Ectodermal cell (in vitro differentiated cells): ENCODE measurements around the gene CLDN4. TPM values are rescaled to one million over a fixed set of nuclear protein-coding genes. Genes with fewer than 3 reads are reported as not detected.
"Not testable (repeated sequence)": the region's sequence is repeated elsewhere in the genome, so short reads cannot be mapped to it uniquely, and the experiment has no call there.

Source experiments
- H3K27ac ChIP-seq: 2 replicates; pipeline ENCODE4 v1.7.0; 2013; ENCODE audit warnings: mild to moderate bottlenecking, low read depth, low read length; ENCODE audit not compliant: insufficient read depth, poor library complexity, severe bottlenecking
- H3K27me3 ChIP-seq: 2 replicates; pipeline ENCODE4 v1.7.0; 2013; ENCODE audit warnings: mild to moderate bottlenecking, low read length; ENCODE audit not compliant: insufficient read depth, control insufficient read depth, poor library complexity, severe bottlenecking
- H3K36me3 ChIP-seq: one replicate; pipeline ENCODE4 v1.7.0; 2013; ENCODE audit warnings: low read length; ENCODE audit not compliant: control insufficient read depth, insufficient read depth
- H3K4me1 ChIP-seq: one replicate; pipeline ENCODE4 v1.7.0; 2013; ENCODE audit warnings: low read length; ENCODE audit not compliant: control insufficient read depth, insufficient read depth
- H3K4me3 ChIP-seq: 2 replicates; pipeline ENCODE4 v1.7.0; 2013; ENCODE audit warnings: low read depth, low read length, control low read depth; ENCODE audit not compliant: insufficient read depth
- H3K9me3 ChIP-seq: 2 replicates; pipeline ENCODE4 v1.7.0; 2013; ENCODE audit warnings: mild to moderate bottlenecking, low read length, moderate library complexity; ENCODE audit not compliant: control insufficient read depth
- WGBS, 2 experiments: methylation state at CpG; one replicate each; pipeline ENCODE4 v1.1.7; 2013; ENCODE audit warnings: missing lambda C conversion rate in 2 of 2; 5-methylcytosine and 5-hydroxymethylcytosine counted together
- polyA plus RNA-seq, 4 experiments: library from polyadenylated mRNA; stranded (reverse); fragments of 50-300 nt; gene quantifications; one replicate each; pipeline ENCODE4 v1.2.3, GENCODE V29; 2013

CLDN4 gene, protein sequence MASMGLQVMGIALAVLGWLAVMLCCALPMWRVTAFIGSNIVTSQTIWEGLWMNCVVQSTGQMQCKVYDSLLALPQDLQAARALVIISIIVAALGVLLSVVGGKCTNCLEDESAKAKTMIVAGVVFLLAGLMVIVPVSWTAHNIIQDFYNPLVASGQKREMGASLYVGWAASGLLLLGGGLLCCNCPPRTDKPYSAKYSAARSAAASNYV
- polyA plus RNA-seq (2013, experiment 1 of 4): 1.3 TPM
- polyA plus RNA-seq (2013, experiment 2 of 4): 2.0 TPM
- 1.4 TPM for polyA plus RNA-seq (2013, experiment 3 of 4)
- 1.2 TPM for polyA plus RNA-seq (2013, experiment 4 of 4)

DNA sequence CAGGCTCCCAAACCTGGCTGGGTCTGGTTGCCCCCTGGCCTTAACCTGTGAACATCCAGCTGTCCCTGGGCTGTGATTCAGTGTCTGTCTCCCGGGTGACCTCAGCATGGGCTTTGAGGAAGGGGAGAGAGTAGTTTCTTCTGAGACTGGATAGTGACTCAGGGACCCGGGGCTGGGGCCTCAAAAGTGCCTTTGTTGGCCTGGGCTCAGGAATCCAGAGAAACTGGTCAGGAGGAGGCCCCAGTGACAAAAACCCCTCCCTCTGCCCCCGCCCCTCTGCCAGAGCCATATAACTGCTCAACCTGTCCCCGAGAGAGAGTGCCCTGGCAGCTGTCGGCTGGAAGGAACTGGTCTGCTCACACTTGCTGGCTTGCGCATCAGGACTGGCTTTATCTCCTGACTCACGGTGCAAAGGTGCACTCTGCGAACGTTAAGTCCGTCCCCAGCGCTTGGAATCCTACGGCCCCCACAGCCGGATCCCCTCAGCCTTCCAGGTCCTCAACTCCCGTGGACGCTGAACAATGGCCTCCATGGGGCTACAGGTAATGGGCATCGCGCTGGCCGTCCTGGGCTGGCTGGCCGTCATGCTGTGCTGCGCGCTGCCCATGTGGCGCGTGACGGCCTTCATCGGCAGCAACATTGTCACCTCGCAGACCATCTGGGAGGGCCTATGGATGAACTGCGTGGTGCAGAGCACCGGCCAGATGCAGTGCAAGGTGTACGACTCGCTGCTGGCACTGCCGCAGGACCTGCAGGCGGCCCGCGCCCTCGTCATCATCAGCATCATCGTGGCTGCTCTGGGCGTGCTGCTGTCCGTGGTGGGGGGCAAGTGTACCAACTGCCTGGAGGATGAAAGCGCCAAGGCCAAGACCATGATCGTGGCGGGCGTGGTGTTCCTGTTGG lies at the start of gene CLDN4:
TSS of gene CLDN4 (plus strand) at position 316 of the 903 bp plus-strand sequence. CDS start at position 522, 206 bp downstream.
- 82 to 84% methylated on average over 42 of the region's 42 CpGs for WGBS, 2 experiments
- H3K4me1 ChIP-seq: peaks cover 27% of the 10 kb centered on the region
- no peak within 1 kb of the TSS for H3K4me3 ChIP-seq
- H3K27ac ChIP-seq: peak within 1 kb of the TSS; percentile 6
- no peaks in the 10 kb centered on the region for H3K27me3 ChIP-seq
- no peaks in the 10 kb centered on the region for H3K9me3 ChIP-seq
- no peaks in the 10 kb centered on the region for H3K36me3 ChIP-seq

- no peaks in the 10 kb centered on the region for H3K27me3 ChIP-seq
- no peak overlapping the region for H3K27ac ChIP-seq
- H3K4me1 ChIP-seq: no peaks in the 10 kb centered on the region
- H3K4me3 ChIP-seq: no peak overlapping the region
- H3K36me3 ChIP-seq: no peaks in the 10 kb centered on the region
- WGBS, 2 experiments: no CpG with 5 or more reads among the region's 1 CpG
- H3K9me3 ChIP-seq: no peaks in the 10 kb centered on the region
Measured at GRCh38 chr7:73786588-73786987, 44.2 kb upstream of the CLDN4 start.

GRCh38 chr7:73787786-73788048 lies 43.1 kb upstream of the CLDN4 start:
- H3K27ac ChIP-seq, H3K9me3 ChIP-seq, H3K4me3 ChIP-seq, H3K27me3 ChIP-seq, H3K36me3 ChIP-seq, H3K4me1 ChIP-seq: not testable (repeated sequence)
- WGBS, 2 experiments: 83 to 88% methylated on average over 1 of the region's 1 CpG

DNA sequence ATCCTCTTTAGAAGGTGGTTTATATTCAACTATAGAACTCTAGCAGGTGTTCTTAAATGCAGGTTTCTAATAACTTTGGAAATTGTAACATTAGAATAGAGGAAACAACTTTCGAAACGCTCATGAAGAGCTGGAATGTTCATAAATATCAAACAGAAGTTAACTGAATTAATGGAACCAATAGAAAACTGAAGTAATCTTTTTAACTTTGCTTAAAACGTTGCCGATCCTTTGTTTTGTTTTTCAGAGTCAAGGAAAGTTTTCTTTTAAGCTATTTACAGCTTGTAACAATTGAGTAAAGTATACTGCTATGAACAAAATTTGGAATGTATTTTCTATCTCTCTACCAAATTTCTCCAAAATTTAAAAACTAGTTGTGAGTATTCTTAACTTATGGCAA lies 41.7 kb upstream of the CLDN4 start:
- 93% methylated on average over 3 to 4 of the region's 4 CpGs for WGBS, 2 experiments
- Histone ChIP-seq H3K27ac (no peak overlapping the region), H3K4me3 (no peak overlapping the region), H3K9me3 (no peaks in the 10 kb centered on the region), H3K36me3 (no peaks in the 10 kb centered on the region), H3K27me3 (no peaks in the 10 kb centered on the region), H3K4me1 (peaks cover 5% of the 10 kb centered on the region)

- not testable (repeated sequence) for H3K36me3 ChIP-seq, H3K27ac ChIP-seq, H3K4me1 ChIP-seq, H3K27me3 ChIP-seq, H3K9me3 ChIP-seq, H3K4me3 ChIP-seq
- WGBS, 2 experiments: 92 to 95% methylated on average over 7 of the region's 7 CpGs
Measured at GRCh38 chr7:73791170-73791690, 39.6 kb upstream of the CLDN4 start.

DNA sequence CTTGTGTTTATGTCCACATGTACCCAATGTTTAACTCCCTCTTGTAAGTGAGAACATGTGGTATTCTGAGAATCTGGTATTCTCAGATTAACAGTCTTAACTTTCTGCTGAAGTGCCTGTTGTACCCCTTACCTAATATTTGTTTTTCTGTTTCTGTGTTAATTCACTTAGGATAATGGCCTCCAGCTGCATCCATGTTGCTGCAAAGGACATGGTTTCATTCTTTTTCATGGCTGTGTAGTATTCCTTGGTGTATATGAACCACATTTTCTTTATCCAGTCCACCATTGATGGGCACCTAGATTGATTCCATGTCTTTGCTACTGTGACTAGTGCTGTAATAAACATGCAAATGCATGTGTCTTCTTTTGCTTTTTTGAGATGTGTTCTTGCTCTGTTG lies 35.6 kb upstream of the CLDN4 start:
- not testable (repeated sequence) for H3K4me3 ChIP-seq, H3K4me1 ChIP-seq, H3K9me3 ChIP-seq, H3K27me3 ChIP-seq, H3K27ac ChIP-seq, H3K36me3 ChIP-seq

GRCh38 chr7:73796656-73797055 lies 34.1 kb upstream of the CLDN4 start:
- 54 to 69% methylated on average over 3 of the region's 6 CpGs for WGBS, 2 experiments
- H3K27me3 ChIP-seq, H3K9me3 ChIP-seq, H3K4me1 ChIP-seq, H3K36me3 ChIP-seq, H3K4me3 ChIP-seq, H3K27ac ChIP-seq: not testable (repeated sequence)

GRCh38 chr7:73797176-73797575 lies 33.6 kb upstream of the CLDN4 start:
- not testable (repeated sequence) for H3K9me3 ChIP-seq, H3K36me3 ChIP-seq, H3K4me3 ChIP-seq, H3K27ac ChIP-seq, H3K4me1 ChIP-seq, H3K27me3 ChIP-seq
- WGBS, 2 experiments: 93 to 96% methylated on average over 21 to 22 of the region's 34 CpGs

- H3K9me3 ChIP-seq: no peaks in the 10 kb centered on the region
- 63 to 72% methylated on average over 10 of the region's 10 CpGs for WGBS, 2 experiments
- no peak overlapping the region for H3K27ac ChIP-seq
- H3K27me3 ChIP-seq: no peaks in the 10 kb centered on the region
- H3K4me1 ChIP-seq: no peaks in the 10 kb centered on the region
- H3K36me3 ChIP-seq: no peaks in the 10 kb centered on the region
- no peak overlapping the region for H3K4me3 ChIP-seq
Measured at GRCh38 chr7:73799282-73800141, 31.3 kb upstream of the CLDN4 start.

GRCh38 chr7:73801577-73801976 lies 29.2 kb upstream of the CLDN4 start:
- Histone ChIP-seq H3K9me3 (no peaks in the 10 kb centered on the region), H3K27ac (no peak overlapping the region), H3K4me1 (no peaks in the 10 kb centered on the region), H3K4me3 (no peak overlapping the region), H3K27me3 (no peaks in the 10 kb centered on the region), H3K36me3 (no peaks in the 10 kb centered on the region)
- WGBS, 2 experiments: 90% methylated on average over 1 of the region's 1 CpG; no CpG with 5 or more reads in 1 of the 2 experiments
